HG02642 (cell line): ENCODE results near the gene EOLA1.
"Not testable (repeated sequence)": the region's sequence is repeated elsewhere in the genome, so short reads cannot be mapped to it uniquely, and the experiment has no call there.

Experiments used
- ATAC-seq: cut with Tn5 transposase; IDR thresholded peaks from one replicate; pipeline ENCODE4 v1.9.1; 2021; ENCODE audit warnings: mild to moderate bottlenecking; ENCODE audit not compliant: unreplicated experiment, poor library complexity

Gene EOLA1

GRCh38 chrX:149585631-149586030 lies 44.8 kb downstream of the EOLA1 start:
- not testable (repeated sequence) for ATAC-seq

- not testable (repeated sequence) for ATAC-seq
These were observed 46.5 kb downstream of the EOLA1 start, which contains the start of gene MAGEA9B for GRCh38 chrX:149587359-149587758. Gene MAGEA9B (minus strand): TSS chrX:149587459. CDS start chrX:149583179, 4,280 bp downstream.

GRCh38 chrX:149590993-149591392 lies 50.2 kb downstream of the EOLA1 start:
- ATAC-seq = not testable (repeated sequence)

- not testable (repeated sequence) for ATAC-seq
These were observed 54.4 kb downstream of the EOLA1 start, which contains the start of gene HSFX2 for GRCh38 chrX:149595214-149595613. Gene HSFX2 (minus strand): TSS chrX:149595314. CDS start chrX:149594700, 614 bp downstream.

GRCh38 chrX:149595943-149596342 lies 55.1 kb downstream of the EOLA1 start:
- not testable (repeated sequence) for ATAC-seq
